RWPE2 (cell line): ENCODE data around the gene AFMID.
A peak's percentile ranks its signal among the peaks of the same experiment; 100 is the strongest.

ENCODE experiments used
- ATAC-seq: fragments of 200-7000 bp; cut with Tn5 transposase; 3 replicates; pipeline ENCODE4 v1.9.1; 2021; ENCODE audit warnings: low read depth
- DNase-seq: peaks from one replicate; pipeline ENCODE4 v3.0.0-alpha.2; 2020; ENCODE audit warnings: low spot score
- H3K27ac ChIP-seq: fragments of 450-650 bp; 2 replicates; pipeline ENCODE4 v1.5.1; 2017; ENCODE audit warnings: mild to moderate bottlenecking; ENCODE audit not compliant: poor library complexity, severe bottlenecking
- H3K27me3 ChIP-seq: fragments of 250-450 bp; sonication (Bioruptor Pico); 2 replicates; pipeline ENCODE4 v1.5.1; 2021; ENCODE audit warnings: mild to moderate bottlenecking, moderate library complexity; ENCODE audit not compliant: insufficient read depth, poor library complexity, severe bottlenecking
- H3K36me3 ChIP-seq: fragments of 250-450 bp; sonication (Bioruptor Pico); 2 replicates; pipeline ENCODE4 v1.5.1; 2020; ENCODE audit warnings: low read depth, mild to moderate bottlenecking, moderate library complexity
- H3K4me1 ChIP-seq: fragments of 250-450 bp; sonication (Bioruptor Pico); 2 replicates; pipeline ENCODE4 v1.5.1; 2021; ENCODE audit warnings: mild to moderate bottlenecking, moderate library complexity; ENCODE audit not compliant: insufficient read depth, poor library complexity, severe bottlenecking
- H3K4me3 ChIP-seq: fragments of 250-450 bp; sonication (Bioruptor Pico); 2 replicates; pipeline ENCODE4 v1.5.1; 2021; ENCODE audit warnings: mild to moderate bottlenecking, moderate library complexity; ENCODE audit not compliant: severe bottlenecking
- H3K9me3 ChIP-seq: fragments of 250-450 bp; sonication (Bioruptor Pico); 2 replicates; pipeline ENCODE4 v1.5.1; 2021; ENCODE audit warnings: mild to moderate bottlenecking, moderate library complexity; ENCODE audit not compliant: severe bottlenecking
- TF ChIP-seq, protein P1 (sequence below): fragments of 450-650 bp; IDR thresholded peaks from one replicate; pipeline ENCODE4 v1.5.1; 2017; ENCODE audit warnings: mild to moderate bottlenecking, moderate library complexity; ENCODE audit not compliant: poor library complexity, severe bottlenecking

AFMID gene

DNA sequence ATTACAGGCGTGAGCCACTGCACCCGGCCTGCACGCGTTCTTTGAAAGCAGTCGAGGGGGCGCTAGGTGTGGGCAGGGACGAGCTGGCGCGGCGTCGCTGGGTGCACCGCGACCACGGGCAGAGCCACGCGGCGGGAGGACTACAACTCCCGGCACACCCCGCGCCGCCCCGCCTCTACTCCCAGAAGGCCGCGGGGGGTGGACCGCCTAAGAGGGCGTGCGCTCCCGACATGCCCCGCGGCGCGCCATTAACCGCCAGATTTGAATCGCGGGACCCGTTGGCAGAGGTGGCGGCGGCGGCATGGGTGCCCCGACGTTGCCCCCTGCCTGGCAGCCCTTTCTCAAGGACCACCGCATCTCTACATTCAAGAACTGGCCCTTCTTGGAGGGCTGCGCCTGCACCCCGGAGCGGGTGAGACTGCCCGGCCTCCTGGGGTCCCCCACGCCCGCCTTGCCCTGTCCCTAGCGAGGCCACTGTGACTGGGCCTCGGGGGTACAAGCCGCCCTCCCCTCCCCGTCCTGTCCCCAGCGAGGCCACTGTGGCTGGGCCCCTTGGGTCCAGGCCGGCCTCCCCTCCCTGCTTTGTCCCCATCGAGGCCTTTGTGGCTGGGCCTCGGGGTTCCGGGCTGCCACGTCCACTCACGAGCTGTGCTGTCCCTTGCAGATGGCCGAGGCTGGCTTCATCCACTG, 27.0 kb downstream of the AFMID start, which contains the start of gene BIRC5:
BIRC5 (plus strand) TSS at position 238 of the 690 bp plus-strand sequence; CDS start at position 302, 64 bp downstream.
- H3K4me3 ChIP-seq = peak within 1 kb of the TSS; percentile 84
- no peaks in the 10 kb centered on the region for H3K9me3 ChIP-seq
- TF ChIP-seq, protein P1, sequence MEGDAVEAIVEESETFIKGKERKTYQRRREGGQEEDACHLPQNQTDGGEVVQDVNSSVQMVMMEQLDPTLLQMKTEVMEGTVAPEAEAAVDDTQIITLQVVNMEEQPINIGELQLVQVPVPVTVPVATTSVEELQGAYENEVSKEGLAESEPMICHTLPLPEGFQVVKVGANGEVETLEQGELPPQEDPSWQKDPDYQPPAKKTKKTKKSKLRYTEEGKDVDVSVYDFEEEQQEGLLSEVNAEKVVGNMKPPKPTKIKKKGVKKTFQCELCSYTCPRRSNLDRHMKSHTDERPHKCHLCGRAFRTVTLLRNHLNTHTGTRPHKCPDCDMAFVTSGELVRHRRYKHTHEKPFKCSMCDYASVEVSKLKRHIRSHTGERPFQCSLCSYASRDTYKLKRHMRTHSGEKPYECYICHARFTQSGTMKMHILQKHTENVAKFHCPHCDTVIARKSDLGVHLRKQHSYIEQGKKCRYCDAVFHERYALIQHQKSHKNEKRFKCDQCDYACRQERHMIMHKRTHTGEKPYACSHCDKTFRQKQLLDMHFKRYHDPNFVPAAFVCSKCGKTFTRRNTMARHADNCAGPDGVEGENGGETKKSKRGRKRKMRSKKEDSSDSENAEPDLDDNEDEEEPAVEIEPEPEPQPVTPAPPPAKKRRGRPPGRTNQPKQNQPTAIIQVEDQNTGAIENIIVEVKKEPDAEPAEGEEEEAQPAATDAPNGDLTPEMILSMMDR = no peak
- H3K27ac ChIP-seq = peak within 1 kb of the TSS; percentile 43
- peaks cover 42% of the 10 kb centered on the region for H3K36me3 ChIP-seq
- DNase-seq (peak; percentile 94), ATAC-seq (peak; percentile 98)
- H3K4me1 ChIP-seq = peaks cover 9% of the 10 kb centered on the region
- no peaks in the 10 kb centered on the region for H3K27me3 ChIP-seq

DNA sequence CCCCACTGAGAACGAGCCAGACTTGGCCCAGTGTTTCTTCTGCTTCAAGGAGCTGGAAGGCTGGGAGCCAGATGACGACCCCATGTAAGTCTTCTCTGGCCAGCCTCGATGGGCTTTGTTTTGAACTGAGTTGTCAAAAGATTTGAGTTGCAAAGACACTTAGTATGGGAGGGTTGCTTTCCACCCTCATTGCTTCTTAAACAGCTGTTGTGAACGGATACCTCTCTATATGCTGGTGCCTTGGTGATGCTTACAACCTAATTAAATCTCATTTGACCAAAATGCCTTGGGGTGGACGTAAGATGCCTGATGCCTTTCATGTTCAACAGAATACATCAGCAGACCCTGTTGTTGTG, 27.5 kb downstream of the AFMID start:
- Histone ChIP-seq H3K27me3 (no peaks in the 10 kb centered on the region), H3K4me1 (peaks cover 9% of the 10 kb centered on the region), H3K27ac (peak overlapping the region; percentile 43), H3K9me3 (no peaks in the 10 kb centered on the region), H3K4me3 (peak overlapping the region; percentile 84), H3K36me3 (peaks cover 48% of the 10 kb centered on the region)
- TF ChIP-seq, protein P1 = no peak
- no peak for ATAC-seq
- DNase-seq = no peak

- Histone ChIP-seq H3K36me3 (peaks cover 91% of the 10 kb centered on the region), H3K4me3 (no peak overlapping the region), H3K27me3 (no peaks in the 10 kb centered on the region), H3K27ac (no peak overlapping the region), H3K4me1 (peaks cover 9% of the 10 kb centered on the region), H3K9me3 (no peaks in the 10 kb centered on the region)
- DNase-seq (no peak), ATAC-seq (no peak)
- TF ChIP-seq, protein P1 = no peak
These were observed 32.4 kb downstream of the AFMID start for GRCh38 chr17:78219396-78220150.

DNA sequence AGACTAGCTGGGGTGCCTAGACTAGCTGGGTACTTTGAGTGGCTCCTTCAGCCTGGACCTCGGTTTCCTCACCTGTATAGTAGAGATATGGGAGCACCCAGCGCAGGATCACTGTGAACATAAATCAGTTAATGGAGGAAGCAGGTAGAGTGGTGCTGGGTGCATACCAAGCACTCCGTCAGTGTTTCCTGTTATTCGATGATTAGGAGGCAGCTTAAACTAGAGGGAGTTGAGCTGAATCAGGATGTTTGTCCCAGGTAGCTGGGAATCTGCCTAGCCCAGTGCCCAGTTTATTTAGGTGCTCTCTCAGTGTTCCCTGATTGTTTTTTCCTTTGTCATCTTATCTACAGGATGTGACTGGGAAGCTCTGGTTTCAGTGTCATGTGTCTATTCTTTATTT, 35.9 kb downstream of the AFMID start:
- Histone ChIP-seq H3K4me3 (no peak overlapping the region), H3K27ac (no peak overlapping the region), H3K36me3 (peaks cover 58% of the 10 kb centered on the region), H3K27me3 (no peaks in the 10 kb centered on the region), H3K9me3 (no peaks in the 10 kb centered on the region), H3K4me1 (peaks cover 5% of the 10 kb centered on the region)
- no peak for DNase-seq
- no peak for ATAC-seq
- TF ChIP-seq, protein P1 = no peak
